Ureter (tissue), 1 donor: ENCODE data around the gene EPS8L2. TPM values are rescaled to one million over a fixed set of nuclear protein-coding genes. Genes with fewer than 3 reads are reported as not detected.
A peak's percentile ranks its signal among the peaks of the same experiment; 100 is the strongest.

Experiments used
- DNase-seq: peaks from one replicate; pipeline ENCODE4 v3.0.0-alpha.2; 2020; ENCODE audit warnings: low spot score
- total RNA-seq: library from RNA; stranded (reverse); gene quantifications from one replicate; pipeline ENCODE4 v1.2.4, GENCODE V29; 2023
- donor health status: DM: yes; HTN: yes; CAD: no.

EPS8L2 gene
- 156 TPM for total RNA-seq

GRCh38 chr11:705646-706438 lies at the start of gene EPS8L2:
Gene EPS8L2 (plus strand): TSS chr11:706231. CDS start chr11:709408, 3,177 bp downstream.
- DNase-seq = peak; percentile 82

- no peak for DNase-seq
Observed at GRCh38 chr11:656426-656825, 49.6 kb upstream of the EPS8L2 start.

- no peak for DNase-seq
Observed at GRCh38 chr11:656866-657265, 49.2 kb upstream of the EPS8L2 start.

- DNase-seq = no peak
Observed at GRCh38 chr11:657691-658126, 48.3 kb upstream of the EPS8L2 start.

GRCh38 chr11:659532-660085 lies 46.4 kb upstream of the EPS8L2 start:
- no peak for DNase-seq

GRCh38 chr11:660281-660680 lies 45.8 kb upstream of the EPS8L2 start:
- no peak for DNase-seq

DNA sequence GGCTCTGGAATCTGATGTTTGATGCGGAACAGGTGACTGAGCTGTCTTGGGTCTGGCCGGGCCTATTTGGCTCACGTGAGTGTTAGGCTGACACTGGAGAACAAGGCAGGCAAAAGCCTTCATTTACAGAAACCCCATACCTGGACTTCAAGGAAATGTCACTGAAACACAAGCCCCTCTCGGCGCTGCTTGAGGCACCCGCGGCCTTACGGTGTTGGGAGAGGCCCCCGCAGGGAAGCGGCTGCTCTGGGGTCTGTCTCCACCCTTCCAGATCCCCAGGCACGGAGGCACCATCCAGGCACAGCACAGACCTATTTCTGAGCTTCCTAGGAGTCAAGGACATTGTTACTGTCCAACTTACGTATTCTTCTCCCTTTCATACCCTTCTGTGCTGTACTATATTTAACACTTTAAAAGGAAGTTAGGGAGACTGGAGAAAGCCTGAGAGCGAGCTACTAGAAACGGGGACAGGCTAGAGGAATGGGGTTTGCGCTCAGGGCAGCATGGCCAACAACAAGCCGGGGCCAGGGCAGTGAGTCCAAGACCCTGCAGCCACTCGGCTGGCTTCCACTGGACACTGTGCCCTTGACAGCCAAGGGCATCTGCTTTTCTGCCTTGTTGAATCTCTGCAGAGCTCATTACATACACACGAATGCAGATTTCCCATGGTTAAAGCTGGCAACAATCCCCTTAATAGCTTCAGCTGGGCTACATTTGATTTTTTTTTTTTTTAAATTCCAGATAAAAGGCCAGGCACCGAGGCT lies 45.2 kb upstream of the EPS8L2 start:
- no peak for DNase-seq

DNA sequence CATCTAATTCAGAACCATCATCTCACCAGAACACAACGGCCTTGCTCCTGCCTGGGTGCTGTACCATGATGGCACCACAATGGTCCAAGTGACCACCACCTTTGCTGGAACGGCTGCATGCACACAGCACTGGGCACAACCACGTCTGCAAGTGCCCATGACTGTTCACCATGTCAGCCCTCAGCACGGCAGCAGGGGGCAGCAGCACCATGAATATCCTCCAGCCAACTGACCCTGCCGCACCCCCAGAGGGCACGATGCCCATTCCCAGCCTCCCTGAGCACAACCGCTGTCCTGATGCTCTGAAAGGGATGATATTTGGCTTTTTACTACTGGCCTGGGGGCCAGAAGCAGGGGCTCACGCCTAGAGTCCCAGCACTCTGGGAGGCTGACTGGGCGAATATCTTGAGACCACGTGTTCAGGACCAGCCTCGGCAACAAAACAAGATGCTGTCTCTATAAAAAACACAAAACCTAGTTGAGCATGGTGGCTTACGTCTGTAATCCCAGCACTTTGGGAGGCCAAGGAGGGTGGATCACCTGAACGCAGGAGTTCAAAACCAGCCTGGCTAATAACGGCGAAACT lies 43.2 kb upstream of the EPS8L2 start:
- DNase-seq = peak; percentile 61

GRCh38 chr11:665062-665703 lies 40.8 kb upstream of the EPS8L2 start:
- no peak for DNase-seq

DNA sequence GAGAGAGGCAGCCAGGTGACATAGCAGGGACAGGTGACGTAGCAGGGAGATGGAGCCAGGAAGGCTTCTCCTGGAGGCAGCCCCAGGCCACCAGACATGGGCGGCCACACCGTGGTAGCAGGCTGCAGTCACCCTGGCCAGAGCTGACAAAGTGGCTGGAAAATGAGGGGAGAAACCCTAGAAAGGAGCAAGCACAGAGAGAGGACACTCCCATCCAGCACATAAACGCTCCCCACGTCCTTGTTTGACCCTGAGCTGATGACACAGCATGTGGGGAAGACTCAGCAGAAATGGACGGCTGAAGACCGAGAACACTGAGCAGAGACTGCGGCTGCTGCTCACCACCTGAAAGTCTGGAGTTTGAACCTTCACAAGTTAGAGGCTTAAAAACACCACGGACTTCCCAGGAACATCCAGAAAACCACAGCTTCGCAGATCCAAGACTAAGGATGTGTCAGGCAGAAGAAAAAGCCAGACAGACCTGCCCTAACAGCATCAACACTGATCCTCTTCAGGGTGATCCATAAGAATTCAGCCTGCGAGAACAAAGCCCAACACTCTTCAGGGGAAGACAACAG lies 40.2 kb upstream of the EPS8L2 start:
- no peak for DNase-seq

DNA sequence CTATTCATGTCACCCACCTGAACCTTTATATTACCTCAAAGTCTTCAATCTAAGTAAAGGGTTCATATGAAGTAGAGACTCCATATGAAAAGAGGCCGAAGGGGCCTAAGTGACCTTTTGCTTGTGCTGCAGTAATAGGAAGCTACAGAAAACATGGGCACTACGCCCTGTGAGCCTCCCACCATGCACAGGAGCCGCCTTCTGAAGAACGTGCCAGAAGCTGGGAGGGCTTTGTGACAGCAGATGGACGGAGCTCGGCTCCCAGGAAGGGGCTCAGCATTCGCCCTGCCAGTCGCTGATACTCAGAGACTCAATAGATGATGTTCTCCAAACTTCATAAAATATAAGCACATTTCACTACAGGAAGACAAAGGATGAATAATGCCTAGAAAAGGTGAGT lies 32.2 kb upstream of the EPS8L2 start:
- no peak for DNase-seq

DNA sequence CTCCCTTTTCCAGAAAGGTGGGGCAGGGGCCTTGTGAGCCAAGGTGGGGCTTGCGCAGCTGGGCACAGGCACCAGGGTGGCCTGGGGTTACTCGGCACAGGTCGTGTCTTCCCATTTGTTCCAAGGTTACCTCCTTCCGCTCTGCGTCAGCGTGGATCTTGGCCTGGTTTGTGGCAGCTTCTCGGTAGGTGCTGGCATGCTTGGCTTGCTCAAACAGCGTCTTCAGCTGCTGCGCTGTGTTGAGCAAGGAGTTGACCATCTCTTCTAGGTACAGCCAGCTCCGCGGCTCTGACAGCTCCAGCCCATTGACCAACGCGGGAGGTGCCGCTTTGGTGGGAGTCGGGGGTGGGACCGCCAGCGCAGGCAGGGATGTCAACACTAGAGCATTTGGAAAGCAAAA lies 31.6 kb upstream of the EPS8L2 start:
- DNase-seq = no peak

DNA sequence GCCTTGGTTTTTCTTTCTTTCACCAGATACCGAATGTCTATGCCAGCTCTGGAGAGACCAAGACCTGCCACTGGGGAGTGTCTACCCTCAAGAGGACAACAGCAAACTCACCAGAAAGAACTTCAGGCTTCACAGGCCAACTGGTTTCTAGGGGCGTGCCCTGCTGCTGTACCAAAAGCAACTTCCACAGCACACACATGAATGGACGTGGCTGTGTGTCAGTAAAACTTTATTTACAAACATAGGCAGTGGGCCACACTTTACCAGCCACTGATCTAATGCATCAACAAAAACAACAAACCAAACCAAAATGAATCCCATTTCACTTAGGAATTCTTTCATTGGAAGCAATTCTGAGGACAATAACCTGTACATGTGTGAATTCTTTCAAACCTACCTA lies 27.7 kb upstream of the EPS8L2 start:
- no peak for DNase-seq

GRCh38 chr11:679271-680207 lies 26.5 kb upstream of the EPS8L2 start:
- no peak for DNase-seq

DNA sequence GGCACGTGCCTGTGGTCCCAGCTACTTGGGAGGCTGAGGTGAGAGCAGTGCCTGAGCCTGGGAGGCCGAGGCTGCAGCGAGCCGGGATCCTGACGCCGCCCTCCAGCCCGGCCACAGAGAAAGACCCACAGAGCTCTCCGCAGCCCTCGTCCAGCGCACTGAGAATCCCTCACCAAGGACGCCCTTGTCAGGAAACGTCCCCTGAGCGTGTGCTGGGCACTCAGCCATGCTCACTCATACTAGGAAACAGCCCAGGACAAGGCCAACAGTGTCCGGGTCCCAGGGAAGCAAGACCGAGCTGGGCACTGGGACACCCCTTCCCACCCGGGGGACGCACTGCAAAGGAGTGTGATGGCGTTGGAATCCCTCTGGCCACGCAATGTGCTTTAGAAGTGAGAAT lies 25.6 kb upstream of the EPS8L2 start:
- DNase-seq = no peak

GRCh38 chr11:680970-681369 lies 25.1 kb upstream of the EPS8L2 start:
- no peak for DNase-seq

DNA sequence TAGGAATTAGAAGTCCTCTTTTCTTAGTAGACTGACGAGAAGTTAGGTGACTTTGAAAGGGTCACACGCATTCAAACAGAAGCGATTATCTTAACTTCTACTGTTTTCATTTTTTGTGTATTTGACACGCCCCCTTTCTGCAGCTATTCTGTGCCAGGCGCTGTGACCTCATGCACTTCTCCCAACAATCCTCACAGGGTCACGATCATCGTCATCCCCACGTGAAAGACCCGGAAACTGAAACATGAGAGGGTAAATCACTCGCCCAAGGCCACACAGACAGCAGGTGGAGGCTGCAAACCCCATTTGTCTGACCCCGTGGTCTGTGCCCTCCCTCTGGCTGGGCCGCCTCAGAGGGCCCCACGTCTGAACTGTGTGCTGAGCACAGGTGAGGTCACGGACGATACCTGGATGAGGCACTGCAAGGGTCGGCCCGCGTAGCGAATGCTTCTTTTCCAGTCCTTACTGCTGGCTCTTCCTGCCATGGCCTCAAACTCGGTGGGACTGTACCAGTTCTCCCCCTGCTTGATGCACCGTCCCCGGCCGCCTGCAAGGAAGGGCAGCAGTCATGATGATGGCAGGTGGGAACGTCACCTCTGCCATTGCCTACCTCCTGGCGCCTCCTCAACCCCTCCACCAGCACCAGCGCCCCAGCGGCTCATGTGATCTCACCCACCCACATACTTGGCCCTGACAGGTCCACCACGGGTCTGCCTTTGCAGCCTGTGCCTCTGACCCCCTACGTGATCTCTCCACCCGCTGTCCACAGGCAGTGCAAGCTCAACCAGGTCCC lies 19.4 kb upstream of the EPS8L2 start:
- no peak for DNase-seq

DNA sequence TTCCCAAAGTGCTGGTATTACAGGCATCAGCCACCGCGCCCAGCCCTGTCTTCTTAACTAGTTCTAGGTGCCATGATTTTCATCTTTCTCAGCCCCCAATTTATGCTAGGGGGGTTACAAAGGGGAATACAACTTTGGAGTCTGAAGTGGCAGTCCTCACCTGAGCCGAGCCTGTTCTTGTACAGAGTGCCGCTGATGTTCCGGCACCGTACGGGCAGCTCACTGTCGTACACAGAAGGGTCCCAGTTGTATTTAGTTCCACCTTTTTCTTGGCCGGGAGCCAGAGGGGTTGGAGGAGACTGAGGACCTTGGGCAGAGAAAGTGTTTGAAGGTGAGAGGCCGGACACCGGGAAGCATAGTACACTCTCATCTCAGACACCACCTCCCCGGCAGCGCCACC lies 18.3 kb upstream of the EPS8L2 start:
- no peak for DNase-seq

DNA sequence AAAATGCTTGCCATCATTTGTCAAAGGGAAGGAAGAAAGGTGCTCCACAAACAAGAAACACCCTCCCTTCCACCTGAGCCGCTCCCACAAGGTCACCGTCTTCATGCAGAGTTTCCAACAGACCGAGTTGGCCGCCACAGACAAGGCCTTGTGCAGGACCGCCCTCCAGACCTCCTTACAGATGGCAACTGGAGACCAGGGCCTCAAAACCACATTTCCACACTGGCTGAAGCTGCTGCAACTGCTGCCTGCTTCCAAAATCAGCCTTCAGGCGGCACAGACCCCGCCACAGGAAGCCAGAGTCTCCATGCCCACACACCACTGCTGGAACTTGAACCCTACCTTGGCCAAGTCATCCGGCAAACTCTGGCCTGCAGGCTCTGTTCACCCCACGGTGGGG lies 17.4 kb upstream of the EPS8L2 start:
- DNase-seq = no peak

GRCh38 chr11:689625-690024 lies 16.4 kb upstream of the EPS8L2 start:
- DNase-seq = no peak
